Fibroblast of peridontal ligament (primary cell): Measurements from ENCODE around the gene ARHGAP22.

Experiments used
- DNase-seq: peaks from one replicate; pipeline ENCODE4 v3.0.0-alpha.2; 2010; ENCODE audit errors: extremely low read depth

Gene ARHGAP22

DNA sequence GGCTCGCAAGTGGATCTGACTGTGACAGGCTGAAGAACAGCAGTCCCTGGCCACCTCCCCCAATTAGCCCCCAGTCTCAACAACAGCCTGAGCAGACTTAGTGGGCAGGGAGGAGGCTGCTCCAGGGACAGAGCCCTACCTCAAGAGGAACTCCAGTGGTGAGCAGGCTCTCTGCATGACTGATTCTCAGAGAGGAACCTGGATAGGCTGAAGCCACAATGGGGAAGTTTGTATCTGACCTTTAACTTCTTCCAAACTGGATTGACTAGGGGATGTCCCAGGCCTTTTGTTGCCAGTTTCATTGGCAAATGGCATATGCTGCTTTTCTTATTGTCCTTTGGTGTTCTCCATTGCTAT is 93.0 kb downstream of the ARHGAP22 start:
- DNase-seq, result no peak

DNA sequence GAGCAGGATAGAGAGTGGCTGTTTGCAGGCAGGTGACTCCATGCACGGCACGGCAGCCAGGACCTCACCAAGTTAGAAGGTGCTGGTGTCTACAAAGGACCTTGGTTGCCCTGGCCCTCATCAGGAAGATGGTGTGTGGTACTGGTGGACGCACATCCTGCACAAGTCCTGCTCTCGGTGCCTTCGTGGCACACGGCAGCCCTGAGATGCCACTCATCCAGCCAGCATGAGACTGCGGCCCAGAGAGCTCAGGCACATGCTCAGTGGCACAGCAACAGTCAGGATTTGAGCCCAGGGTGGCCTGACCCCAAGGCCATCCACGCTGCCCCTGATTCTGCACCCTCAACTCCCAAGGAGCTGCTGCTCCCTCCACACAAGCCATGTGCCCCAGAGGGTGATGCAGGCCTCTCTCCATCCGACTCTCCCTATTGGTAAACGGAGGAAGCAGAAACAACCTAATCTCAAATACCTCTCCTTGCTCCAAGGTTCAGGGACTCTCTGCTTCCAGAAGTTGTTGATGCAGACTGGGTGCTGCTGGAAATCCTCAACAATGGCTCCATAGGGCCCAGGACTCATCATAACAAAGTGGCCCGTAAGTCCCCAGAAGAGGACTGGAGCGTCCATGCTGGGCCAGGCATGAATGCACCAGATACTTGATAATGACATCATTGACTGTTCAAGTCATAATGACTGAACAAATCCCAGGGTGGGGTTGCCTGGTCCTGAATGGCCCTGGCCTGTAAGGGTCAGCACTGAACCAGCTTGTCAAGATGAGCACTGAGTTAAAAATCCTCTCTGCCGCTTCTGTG is 93.6 kb downstream of the ARHGAP22 start:
- no peak for DNase-seq

DNA sequence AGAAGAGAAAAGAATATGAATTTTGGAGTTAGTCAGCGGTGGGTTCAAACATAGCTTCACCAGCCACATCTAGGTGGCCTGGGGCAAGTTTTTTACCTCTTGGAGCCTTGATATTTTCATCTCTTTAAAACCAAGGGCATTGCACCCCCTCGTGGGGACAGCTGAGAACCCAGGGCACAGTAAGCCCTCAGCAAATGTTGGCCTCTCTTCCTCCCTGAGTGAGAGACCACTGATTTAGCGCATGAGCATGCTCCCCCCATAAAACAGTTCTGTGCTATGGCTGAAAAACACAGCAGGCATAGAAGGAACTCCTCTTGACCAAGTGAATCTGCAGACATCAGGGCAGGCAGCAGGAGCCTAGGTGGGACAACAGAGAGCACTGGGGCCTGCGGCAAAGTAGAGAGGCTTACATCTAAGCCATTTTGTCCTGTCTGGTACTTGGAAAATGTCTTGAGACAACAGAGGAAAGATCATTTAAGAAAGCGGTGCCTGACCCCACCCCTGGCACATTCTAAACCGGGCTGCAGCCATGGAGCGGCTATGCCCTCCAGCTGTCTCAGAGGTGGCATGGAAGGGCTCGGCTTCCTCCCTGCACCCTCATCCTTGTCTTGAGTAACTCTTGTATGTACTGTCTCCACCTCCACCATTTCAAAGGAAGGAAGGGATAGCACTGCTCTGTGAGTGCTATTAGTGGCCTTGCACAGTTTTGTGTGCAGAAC is 94.7 kb downstream of the ARHGAP22 start:
- DNase-seq, result no peak

DNA sequence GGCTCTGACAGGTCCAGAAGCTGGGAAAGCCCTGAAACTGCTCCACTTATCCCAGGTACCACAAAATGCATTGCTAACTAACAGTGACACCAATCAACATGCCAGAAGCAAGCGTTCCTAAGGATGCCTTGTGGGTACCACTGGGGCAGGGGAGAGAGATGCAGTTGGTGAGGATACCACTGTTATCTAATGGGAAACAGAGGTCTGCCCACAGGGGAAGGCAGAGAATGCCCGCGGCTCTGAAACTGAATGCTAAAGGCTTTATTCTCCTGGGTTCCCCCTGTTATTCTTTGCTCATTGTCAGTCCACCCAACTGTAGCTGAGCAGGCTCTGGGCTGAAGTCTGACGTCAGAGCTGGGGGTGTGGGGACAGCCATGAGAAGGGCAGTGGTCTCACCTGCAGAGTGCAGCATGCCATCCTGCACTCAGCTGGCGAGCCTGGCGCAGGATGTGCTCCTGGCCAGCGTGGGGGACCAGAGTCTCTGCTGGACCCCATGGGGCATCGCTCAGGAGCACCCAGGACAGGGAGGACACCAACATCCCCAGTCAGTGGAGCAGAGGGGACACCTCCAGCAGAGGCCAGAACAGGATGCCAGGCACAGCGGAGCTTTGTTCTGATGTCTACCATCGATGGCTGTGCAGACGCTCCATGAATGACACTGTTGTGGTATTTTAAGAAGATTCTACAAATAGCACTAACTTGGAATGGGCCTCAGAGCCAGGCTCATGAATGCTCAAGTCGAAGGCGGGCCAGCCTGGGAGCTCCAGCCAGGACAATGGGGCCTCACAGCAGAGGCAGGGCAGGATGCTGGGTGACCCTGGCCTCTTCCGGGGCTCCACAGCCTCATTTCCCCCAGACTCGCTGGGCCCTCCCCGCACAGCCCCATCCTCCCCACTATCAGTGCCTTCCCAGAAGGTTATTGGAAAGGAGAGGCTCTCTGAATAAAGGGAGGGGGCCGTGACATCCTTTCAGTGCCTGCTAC is 95.8 kb downstream of the ARHGAP22 start:
- DNase-seq, result no peak

DNA sequence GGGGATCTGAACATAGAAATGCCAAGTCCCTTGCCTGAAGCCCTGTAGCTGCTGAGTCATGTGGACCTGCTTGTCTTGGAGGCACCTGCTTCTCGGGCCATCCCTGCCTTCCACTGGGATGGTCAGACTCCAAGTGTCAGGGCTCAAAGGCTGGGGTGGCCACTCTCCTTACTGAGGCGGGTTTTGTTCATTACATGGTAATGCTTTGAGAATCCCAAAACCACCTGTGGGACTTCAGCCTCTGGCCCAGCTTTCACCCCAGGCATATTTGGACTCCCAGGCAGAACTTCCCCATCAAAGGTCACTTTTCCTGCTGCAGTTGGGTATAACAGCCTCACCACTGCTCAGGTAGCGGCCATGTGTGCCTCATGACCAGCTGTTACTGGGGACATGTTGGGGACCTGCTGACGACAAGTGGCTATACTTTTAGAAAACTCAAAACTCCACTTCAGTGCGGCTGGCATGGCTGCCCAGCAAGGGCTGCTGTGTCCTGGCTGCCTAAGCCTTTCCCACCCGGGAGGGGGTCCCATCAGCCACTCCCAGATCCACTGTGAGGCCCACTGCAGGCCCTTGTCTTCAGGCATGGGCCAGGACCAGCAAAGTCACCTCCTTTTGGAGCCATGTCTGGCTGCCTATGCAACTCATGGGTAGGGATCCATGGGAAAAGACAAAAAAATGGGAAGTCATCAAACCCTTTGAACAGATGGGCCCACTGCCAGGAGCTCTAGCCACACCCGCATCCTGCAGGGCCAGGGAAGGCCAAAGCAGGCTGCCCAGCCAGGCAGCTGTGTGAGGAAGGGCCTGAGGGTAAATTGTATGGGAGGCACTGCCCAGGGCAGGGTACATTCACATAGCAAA is 96.7 kb downstream of the ARHGAP22 start:
- DNase-seq, result no peak

DNA sequence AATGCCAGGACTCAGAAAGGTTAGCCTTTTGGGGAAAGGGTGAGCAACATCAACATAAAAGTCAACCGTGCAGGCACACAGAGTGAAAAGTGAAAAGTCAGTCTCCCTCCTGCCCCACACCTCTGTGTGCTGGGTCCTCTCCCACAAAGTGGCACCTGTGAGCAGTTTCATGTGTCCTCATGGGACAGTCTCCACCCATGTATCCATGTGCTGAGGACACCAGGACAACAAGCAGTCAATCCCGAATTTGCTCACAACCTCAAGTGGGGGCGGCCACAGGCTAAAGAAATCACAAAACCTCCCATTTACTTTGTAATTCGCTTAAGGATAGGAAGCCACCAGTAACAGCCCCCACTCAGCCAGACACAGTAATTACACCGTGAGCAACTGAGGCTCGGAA is 97.4 kb downstream of the ARHGAP22 start:
- no peak for DNase-seq

DNA sequence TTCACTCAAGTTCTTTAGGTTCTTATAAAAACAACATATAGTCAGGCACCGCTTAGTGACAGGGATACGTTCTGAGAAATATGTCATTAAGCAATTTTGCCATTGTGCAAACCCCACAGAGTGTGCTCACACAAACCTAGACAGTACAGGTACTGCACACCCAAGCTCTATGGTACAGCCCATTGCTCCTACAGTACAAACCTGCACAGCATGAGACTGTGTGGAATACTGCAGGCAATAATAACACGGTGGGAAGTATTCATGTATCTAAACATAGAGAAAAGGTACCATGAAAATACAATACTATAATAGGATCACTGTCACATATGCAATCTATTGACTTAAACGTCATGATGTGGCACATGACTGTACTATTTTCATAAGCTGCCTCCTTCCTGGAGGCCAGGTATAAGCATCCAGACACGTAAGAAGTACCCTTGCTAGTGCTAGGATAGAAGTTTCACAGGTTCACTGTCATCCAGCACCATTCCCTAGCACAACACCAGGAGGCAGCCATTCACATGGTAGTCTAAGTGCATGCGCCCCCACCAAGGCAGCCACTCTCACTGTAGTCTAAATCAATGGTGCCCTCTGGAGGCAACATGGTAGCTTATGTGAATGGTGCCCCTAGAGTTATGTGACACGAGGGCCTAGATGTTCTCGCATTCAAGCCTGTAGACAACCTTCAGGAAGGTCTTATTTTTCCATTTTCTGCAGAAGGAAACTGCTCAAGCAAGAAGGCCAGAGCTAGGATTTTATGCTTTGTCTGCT is 98.5 kb downstream of the ARHGAP22 start:
- peak; percentile 44 for DNase-seq

DNA sequence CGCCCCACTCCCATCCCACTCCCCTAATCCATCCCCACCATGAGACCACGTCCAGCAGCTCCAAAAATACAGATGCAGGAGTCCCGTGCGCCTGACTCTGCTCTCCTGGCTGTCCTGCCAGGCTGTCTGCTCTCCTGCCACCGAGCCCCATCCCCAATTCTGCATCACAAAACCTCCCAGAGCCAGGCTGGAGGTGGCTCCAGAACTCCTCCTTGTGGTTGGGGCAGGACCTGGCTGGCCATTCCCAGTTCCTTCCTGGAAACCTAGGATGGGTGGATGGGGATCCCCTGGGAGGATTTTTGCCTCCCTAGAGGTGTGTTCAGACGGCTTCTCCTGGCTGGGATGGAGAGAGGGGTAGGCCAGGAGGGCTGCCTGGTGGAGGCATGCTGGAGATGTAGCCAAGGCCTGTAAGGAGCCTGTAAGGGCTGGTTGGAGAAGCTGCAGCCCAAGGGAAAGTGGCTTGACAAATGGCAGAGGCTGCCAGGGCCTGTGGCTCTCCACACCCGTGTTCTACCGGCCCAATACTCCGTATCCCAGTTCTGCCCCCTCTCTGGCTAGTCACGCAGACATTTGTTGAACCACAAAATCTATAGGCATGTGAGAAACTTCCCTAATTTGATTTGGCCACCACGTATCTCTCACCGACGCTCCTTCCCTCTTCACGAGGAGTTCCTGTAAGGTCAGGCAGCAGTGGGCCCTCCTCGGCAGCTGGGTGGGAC is 99.3 kb downstream of the ARHGAP22 start:
- no peak for DNase-seq

DNA sequence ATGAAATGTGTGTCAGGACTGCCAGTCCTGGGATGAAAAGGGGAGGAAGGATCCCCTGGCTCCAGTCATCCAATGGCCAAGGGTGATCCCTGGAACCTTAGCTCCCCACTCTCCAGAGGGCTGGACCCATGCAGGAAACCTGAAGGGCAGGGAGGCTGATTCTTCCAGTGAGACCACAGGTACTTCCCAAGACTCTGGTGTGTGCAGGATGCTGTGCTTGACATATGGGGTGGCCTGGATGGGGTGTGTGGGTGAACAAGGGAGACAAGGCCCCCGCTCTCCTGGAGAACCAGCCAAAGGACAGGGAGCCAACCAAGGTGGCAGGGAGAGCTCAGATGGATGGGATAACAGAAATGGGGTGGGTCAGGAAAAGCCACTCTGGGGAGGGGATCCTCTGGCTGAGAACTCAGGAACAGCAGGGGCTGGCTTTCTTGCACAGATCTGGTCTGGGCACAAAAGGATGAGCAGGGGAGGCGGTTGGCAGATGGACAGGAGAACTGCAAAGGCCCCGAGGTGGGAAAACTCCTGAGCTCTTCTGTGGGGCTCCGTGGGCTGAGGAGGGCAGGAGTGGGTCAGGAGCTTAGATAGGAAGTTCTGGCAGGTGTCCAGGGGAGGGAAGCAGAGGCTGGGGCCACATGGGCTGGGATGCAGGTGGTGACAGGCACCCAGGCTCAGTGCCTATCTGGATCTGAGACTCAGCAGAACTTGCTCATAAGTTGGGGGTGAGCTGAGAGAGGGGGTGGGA is 100.6 kb downstream of the ARHGAP22 start:
- no peak for DNase-seq

DNA sequence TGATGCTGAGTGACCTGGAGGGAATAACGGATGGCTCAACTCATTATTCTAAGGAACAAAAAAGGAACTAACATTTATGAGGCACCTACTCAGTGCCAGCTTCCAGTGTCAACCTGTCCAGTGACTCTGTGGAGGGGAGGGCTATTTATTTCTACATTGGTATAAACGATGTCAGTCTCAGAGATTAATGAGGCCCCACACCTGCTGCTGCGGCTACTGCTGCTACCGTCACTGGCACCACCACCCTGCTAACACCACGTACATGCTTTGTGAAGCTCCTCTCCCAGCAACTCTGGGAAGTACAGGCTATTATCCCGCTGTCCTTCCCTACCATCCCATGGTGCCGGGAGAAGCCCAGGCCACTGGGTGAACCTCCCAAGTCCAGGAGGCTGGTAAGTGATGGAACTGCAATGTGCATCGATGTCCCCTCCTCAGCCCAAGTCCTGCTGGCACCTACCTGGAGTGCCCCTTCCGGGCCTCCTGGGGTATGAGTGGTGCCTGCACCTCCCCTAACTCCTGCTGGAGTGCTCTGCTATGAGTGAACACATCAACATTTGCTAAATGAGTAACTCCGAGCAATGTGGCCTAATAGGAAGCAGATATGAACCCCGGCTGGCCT is 101.5 kb downstream of the ARHGAP22 start:
- no peak for DNase-seq

DNA sequence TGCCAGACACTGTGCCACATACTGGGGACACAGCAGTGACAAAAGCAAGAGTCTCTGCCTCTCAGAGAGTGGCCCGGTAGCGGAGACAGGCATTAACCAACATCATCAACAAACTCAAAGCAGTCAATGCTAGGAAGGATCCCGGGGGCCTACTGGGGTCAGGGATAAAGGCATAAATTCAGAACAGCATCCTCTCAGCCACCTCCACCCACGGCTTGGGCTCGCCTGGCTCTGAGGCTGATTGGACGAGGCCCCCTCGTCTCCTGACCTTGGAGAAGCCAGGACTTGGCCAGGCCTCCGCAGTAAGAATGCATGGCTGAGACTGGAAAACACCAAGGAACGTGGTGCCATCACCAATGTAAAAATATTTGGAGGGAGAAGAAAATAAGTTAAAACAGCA is 102.1 kb downstream of the ARHGAP22 start:
- DNase-seq, result no peak

DNA sequence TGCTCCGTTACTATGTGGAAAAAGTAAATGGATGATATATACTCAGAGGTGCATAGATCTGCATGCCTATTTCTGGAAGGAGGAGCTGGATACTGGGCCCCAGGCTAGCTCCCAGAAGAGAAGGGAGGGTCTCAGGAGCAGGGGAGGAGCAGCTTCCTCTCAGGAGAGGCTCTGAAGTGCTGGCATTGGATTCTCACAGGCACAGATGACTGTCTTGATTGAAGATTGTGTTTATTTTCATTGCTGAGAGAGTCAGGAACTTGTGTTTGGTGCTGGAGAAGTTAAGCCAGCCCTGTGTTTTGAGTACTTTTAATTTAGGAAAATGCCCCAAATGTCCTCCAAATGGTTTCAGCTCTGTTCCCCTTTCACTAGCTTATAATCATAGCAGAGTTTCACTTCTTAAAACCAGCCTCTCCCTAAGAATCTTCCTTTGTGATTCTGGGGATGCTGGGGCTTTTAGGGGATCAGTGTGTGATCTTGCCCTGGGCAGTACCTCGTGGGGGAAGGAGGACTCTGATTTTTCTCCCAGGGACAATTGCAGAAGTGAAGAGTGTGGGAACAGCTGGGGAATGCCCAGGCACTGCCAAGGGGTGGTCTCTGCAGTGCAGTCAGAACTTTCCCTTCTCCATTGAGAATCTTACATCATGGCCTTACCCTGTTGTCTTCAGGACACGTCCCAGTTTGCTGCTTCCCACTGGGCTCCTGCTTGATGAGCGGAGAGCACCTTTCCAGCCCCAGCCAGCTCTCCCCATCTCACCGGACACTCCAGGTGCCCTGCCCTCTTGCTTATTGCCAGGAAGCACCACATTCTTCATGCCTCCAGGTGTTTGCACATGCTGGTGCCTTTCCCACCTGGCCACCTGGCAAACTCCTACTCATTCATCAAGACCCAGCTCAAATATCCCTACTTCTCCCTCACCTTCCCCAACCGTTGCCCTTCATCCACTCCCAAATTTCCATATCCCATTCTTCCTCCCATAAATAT is 102.8 kb downstream of the ARHGAP22 start:
- DNase-seq, result peak; percentile 55

DNA sequence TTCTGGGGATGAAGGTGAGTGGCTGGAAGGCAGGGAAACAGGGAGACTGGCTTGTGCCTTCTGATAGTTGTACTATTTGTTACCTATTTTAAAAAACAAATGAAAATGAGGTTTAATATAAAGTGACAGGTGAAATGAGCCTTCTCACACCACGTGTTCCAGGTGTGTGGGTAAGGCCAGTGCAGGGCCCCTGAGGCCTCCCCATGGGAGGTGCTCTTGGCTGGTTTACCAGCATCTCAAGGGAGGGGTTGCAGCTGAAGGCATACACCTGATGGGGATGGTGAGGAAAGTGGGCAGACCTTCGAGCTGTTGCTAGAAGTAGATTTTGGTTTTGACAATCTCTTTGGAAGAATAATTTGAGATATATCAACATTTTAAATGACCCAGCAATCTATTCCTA is 103.6 kb downstream of the ARHGAP22 start:
- no peak for DNase-seq

DNA sequence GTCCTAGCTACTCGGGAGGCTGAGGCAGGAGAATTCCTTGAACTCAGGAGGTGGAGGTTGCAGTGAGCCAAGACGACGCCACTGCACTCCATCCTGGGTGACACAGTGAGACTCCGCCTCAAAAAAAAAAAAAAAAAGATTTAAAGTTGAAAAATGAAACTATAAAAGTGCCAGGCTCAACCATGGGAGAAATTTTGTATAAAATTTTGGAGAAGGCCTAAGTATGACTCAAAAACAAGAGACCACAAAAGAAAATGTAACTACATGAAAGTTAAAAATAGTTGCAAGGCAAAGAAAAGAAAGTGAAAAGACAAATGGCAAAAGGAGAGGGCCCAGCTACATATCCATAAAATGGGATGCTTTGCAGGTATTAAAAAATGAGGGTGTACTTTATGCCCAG is 104.1 kb downstream of the ARHGAP22 start:
- peak; percentile 59 for DNase-seq

DNA sequence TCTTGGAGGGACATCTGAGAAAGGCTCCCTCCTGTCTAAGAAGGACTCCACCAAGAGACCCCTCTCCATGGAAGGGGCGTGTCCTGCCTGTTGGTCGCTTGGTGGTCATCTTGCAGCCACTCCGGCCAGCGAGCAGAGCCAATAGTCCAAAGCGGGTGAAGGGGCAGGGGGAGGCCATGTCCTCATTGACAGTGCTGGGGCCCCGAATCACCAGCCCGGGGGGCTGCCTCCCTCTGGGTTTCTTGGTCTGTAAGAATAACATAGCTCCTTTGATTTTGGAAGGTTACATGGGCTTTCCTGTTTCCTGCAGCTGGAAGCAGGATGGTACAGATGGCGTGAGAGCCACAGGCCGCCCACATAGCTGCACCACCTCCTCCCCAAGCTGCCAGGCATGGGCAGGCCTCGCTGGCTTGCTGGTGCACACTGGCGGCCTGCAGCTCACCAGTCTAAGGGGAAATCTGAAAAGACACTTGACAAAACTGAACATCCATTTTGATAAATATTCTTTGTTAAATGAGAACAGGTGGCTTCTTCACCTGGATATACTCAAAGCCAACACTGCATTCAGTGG is 105.8 kb downstream of the ARHGAP22 start:
- no peak for DNase-seq

DNA sequence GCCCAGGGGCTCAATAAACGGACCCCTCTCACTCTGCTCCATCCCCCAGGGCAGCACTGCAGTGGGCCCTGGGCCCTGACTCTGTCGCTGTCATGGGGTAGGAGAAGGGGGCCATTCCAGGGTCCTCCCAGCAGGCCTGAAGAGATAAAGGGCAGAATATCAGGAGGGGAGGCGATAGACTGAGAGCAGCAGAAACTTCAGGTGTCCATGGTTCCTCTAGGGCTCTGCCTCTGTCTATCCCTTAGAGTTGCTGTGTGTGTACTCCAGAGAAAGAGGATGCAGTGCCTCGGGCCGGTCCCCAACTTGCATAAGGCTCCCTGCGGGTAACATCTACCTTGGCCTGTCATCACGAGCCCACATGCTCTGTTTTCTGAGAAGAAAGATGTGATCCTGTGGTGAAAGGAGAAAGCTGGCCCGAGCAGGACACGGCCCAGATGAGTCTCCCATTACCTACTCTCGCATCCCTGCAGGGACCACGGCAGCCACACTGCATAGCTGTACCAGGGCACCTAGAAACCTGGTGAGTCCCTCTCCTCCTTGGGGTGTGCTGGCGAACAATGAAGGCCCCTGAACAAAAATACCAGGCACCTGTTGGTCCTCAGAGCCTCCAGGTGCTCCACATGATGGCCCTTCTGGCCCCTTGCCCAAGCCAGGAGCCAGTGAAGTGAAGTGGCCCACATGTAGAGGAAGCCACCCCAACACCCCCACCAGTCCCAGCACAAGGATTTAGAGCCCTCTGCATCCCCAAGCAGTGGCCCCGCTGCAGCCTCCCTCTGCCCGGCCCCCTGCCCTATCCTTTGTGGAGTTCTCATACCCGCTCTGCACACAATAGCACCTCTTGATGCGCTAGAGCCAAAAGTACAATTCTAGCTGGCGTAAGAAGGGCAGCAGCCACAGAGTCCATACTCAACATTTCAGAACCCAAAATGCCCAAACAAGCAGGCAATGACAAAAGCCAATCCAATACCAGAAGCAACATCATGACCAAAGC is 106.8 kb downstream of the ARHGAP22 start:
- no peak for DNase-seq
